Thyroid gland (tissue), 4 donors: ENCODE measurements around the gene AQP3.
"Not testable (repeated sequence)": the region's sequence is repeated elsewhere in the genome, so short reads cannot be mapped to it uniquely, and the experiment has no call there.

Source experiments
- CTCF ChIP-seq, 6 experiments: fragments of 200-600 bp in 3 of 6; fragments of 450-650 bp in 3 of 6; sonication (generic) in 3 of 6; IDR thresholded peaks; one replicate each; pipeline ENCODE4 v1.5.1; 2016 to 2019; ENCODE audit warnings: antibody characterized with exemption in 6 of 6, mild to moderate bottlenecking in 2 of 6, inconsistent platforms in 1 of 6, moderate library complexity in 1 of 6
- POLR2A ChIP-seq, 2 donors: fragments of 450-650 bp; IDR thresholded peaks; one replicate each; pipeline ENCODE4 v1.6.1; 2017; ENCODE audit warnings: antibody characterized with exemption in 2 of 2, mild to moderate bottlenecking in 2 of 2, moderate library complexity in 1 of 2

GRCh38 chr9:33402371-33402770, 45.0 kb downstream of the AQP3 start, which contains the start of gene AQP7:
- not testable (repeated sequence) for TF ChIP-seq CTCF, POLR2A (IDR thresholded peaks at IDR 0.05)
